Left ventricle myocardium superior (tissue), 1 donor: ENCODE results near the gene ACER3. TPM values are rescaled to one million over a fixed set of nuclear protein-coding genes. Genes with fewer than 3 reads are reported as not detected.
"Not testable (repeated sequence)": the region's sequence is repeated elsewhere in the genome, so short reads cannot be mapped to it uniquely, and the experiment has no call there.

ENCODE experiments used
- ATAC-seq: fragments of 200-7000 bp; cut with Tn5 transposase; one replicate; pipeline ENCODE4 v1.9.1; 2020; ENCODE audit warnings: mild to moderate bottlenecking, moderate library complexity
- DNase-seq: peaks from one replicate; pipeline ENCODE4 v3.0.0-alpha.2; 2020
- intact Hi-C: fragments of 100-400 bp; cut with micrococcal nuclease; formaldehyde crosslinking; loops from one replicate; pipeline ENCODE4 v1.11.0; 2022
- total RNA-seq: library from RNA; stranded (reverse); fragmentation: NEBNext Ultra II Directional; extraction: Animal tissue kit (Norgen Biotek cat#: 25700); gene quantifications from one replicate; pipeline ENCODE4 v1.2.1, GENCODE V29; 2021
- donor health status: DM: no; HTN: yes; CAD: no; lungs with severe emphysema.

ACER3 gene
- total RNA-seq, 1 donor from 2014 or later = 9.4 TPM

GRCh38 chr11:76835036-76835435 lies 25.7 kb upstream of the ACER3 start:
- DNase-seq = no peak
- intact Hi-C loops = no loop called here
- ATAC-seq = no peak

DNA sequence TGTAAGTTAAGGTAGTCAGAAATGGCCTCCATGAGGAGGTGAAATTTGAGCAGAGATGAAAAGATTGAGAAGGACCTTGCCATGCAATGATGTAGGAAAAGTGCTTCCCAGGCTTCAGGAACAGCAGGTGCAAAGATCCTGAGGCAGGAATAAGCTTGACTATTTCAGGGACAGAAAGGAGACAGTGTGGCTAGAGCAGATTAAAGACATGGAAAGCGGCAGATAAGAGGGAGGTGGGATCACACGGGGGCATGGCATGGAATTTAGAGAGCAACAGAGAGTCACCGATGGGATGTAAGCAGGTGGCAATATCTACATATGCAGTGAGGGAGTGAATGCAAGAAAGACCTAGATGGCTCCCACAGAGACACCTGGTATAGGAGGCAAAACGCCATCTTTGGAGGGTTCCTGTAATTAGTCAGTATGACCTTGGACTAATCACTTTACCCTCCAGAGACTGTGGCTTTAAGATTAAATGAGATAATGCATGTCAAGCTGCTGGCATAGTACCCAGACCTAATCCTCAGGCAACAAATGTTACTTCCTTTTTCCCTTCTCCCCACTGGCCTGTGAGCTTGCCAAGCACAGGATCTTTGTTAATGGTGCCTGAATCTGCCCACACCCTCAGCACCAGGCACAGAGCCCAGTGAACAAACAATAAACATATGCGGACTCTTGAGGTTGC lies 24.6 kb upstream of the ACER3 start:
- intact Hi-C loops = no loop called here
- DNase-seq = no peak
- ATAC-seq = peak; percentile 71

- intact Hi-C loops = no loop called here
- ATAC-seq (peak; percentile 31), DNase-seq (no peak)
Measured at GRCh38 chr11:76836613-76837291, 24.0 kb upstream of the ACER3 start.

DNA sequence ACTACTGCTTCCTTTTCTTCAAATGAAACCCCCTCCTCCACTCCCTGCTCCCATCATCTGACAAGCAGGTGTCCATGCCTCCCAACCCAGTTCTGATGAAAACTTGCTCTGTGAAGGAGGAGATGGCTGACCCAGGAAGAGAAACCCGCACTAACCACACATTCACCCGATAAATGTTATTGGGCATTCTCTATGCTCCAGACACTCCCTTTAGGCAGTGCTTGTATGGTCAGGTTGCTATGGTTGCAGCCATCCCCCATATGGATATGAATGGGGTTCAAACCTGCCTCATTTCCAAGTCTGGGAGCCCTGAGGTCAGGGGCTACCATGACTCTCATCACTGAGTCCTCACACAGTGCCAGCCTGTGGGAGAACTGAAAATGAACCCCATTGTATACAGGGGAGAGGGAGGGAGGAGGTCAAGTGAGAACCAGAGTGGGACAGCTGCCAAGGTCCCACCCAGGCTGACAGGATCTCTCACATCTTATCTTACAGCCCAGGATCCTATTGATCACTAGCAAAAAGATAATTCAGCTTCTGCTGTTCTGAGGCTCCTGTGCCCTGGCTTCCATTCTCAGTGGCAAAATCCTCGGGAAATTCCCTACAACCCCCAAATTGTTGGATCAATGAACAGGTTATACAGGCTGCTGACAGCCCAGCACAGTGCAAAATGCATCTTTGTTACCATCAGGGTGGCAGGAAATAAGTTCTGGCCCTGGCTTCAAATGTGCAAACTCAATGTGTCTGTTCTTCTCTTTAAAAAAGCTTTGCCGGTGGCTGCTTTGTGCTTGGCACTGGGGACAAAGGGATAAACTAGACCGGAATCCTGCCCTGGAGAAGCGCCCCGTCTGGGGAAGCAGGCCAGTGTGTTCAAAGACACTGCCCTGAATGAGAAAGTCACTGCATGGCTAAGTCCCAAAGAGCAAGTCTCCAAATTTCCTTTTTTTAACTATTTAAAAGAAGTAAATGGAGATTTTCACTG lies 22.7 kb upstream of the ACER3 start:
- intact Hi-C loops = no loop called here
- DNase-seq (no peak), ATAC-seq (no peak)

DNA sequence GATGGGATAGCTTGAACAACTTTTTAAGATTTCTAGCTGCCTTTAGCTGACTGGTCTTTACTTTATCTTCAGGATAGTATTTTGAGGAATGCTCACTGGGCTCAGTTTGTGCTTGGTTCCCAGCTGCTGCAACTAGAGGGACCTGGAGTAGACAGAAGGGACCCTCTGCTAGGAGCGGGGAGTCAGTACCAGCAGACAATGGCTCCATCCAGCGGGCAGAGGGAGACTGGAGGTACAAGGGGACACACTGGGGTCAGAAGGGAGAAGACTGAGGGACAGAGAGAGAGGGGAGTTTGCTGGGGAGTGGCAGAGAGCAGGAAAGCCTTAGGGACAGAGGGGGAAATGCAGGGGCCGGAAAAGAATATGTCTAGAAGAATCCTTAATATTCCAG lies 22.0 kb upstream of the ACER3 start:
- ATAC-seq (peak; percentile 67), DNase-seq (no peak)
- intact Hi-C loops = no loop called here

DNA sequence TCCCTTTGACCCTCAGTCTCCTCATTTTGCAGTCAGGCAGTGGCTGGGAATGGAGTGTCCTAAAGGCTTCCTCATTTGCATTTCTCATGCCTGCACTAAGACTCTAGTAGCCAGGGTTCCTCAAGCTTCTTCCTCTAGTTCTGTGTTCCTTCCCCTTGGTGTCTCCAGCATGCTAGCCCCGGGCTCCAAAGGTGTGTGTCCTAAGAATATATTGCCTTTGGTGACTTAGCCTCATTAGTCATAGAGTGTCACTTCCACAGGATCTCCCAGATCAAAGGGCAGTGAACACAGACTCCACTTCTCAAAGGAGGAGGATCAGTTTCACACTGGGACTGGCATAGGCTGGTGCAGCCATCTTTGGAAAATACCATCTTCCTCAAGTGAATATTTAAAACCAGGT lies 21.4 kb upstream of the ACER3 start:
- ATAC-seq = no peak
- DNase-seq = no peak
- intact Hi-C loops = no loop called here

DNA sequence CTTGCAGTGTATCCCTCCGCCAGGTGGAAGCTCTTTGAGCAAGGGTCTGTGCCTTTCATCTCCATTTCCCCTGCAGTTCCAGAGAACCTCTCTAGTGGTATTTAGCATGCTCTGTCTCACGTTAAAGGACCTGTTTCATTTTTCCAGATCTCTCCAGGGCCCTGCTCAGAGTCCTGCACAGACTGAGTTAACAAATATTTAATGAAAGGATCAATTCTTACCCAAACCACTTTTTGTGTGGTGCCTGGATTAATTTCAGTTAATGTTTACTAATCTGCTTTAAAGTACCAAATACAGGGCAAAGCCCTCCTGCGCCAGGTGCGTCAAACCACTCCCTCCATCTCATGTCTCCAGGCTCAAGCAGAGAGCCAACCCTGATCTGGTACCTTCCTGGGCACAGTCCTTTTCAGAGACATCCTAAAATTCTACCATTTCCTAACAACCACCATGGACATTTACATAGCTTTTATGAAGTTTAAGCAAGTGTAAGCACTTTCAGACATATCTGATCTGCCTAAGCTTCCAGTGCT lies 18.7 kb upstream of the ACER3 start:
- intact Hi-C loops = no loop called here
- DNase-seq (no peak), ATAC-seq (no peak)

- no peak for DNase-seq
- intact Hi-C loops = no loop called here
- ATAC-seq = no peak
Measured at GRCh38 chr11:76843907-76844306, 16.8 kb upstream of the ACER3 start.

DNA sequence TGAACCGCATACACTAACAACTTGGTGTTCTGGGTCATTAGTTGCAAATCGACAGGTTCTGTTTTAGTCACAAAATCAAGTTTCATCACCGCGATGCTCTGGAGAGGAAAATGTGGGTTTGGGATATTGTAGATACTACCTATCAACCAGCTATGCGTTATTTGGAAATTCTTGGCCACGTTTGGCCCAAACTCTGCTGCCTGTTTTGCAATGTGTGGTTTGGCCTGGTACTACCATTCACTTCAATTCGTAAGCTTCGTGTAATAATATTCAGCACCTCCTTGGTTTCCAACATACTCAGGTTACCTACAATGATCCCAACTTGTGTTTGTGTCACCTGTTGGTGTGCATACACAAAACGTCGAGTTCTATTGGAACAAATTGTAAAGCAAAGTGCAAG lies 16.2 kb upstream of the ACER3 start:
- DNase-seq (no peak), ATAC-seq (no peak)
- intact Hi-C loops = no loop called here

GRCh38 chr11:76845069-76845468 lies 15.6 kb upstream of the ACER3 start:
- intact Hi-C loops = no loop called here
- ATAC-seq = no peak
- no peak for DNase-seq

GRCh38 chr11:76846441-76846840 lies 14.3 kb upstream of the ACER3 start:
- DNase-seq (no peak), ATAC-seq (no peak)
- intact Hi-C loops = no loop called here

DNA sequence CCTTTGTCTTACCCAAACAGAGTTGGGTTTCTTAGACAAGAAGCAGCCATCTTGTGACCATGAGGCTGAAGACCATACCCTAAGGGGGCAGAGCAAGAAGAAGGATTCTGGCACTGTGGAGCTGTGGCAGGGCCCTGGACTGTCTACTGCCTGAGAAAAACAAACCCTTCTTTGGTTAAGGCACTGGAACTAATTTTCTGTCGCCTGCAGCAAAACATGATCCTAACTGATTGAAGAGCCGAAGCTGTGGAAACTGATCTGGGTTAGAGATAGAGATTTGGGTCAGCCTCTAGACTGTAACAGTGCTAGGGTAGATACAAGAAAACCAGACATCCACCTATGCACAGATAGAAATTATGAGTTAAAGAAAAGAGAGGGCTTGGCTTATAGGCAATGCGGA lies 11.3 kb upstream of the ACER3 start:
- intact Hi-C loops = no loop called here
- no peak for ATAC-seq
- no peak for DNase-seq

- no peak for ATAC-seq
- intact Hi-C loops = no loop called here
- no peak for DNase-seq
Measured at GRCh38 chr11:76850130-76850529, 10.6 kb upstream of the ACER3 start.

GRCh38 chr11:76850815-76851214 lies 9.9 kb upstream of the ACER3 start:
- peak; percentile 49 for DNase-seq
- intact Hi-C loops = no loop called here
- peak; percentile 97 for ATAC-seq

DNA sequence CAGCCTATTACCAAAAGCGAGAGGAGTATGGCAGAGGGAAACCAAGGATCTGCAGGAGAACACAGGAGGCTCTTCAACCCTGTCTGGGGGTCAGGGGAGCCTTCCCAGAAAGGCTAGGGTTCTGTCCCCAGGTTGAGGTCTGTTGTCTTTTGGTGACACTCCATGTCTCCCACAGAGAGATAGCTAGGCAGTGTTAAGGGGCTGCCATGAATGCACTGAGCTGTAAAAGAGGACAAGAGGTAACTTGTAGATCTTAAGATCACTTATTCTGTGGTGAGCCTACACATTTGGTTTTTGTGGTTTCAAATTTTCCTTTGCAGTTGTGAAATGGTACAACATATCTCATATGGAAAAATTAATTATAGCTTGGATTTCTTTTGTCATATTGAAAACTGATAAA lies 6.0 kb upstream of the ACER3 start:
- DNase-seq (no peak), ATAC-seq (no peak)
- intact Hi-C loops = no loop called here

DNA sequence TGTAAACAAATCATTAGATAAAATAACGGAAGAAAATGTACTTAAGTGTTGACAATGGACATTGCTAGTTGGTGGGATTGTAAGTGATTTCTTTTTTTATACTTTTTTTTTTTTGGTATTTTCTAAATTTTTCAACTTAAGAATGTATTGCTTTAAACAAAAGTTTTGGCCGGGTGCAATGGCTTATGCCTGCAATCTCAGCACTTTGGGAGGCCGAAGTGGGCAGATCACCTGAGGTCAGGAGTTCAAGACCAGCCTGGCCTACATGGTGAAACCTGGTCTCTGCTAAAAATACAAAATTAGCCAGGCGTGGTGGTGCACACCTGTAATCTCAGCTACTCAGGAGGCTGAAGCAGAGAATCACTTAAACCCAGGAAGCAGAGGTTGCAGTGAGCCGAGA lies 5.0 kb upstream of the ACER3 start:
- ATAC-seq, DNase-seq, intact Hi-C loops: not testable (repeated sequence)

- DNase-seq = no peak
- no peak for ATAC-seq
- intact Hi-C loops = no loop called here
Measured at GRCh38 chr11:76856106-76856505, 4.6 kb upstream of the ACER3 start.

DNA sequence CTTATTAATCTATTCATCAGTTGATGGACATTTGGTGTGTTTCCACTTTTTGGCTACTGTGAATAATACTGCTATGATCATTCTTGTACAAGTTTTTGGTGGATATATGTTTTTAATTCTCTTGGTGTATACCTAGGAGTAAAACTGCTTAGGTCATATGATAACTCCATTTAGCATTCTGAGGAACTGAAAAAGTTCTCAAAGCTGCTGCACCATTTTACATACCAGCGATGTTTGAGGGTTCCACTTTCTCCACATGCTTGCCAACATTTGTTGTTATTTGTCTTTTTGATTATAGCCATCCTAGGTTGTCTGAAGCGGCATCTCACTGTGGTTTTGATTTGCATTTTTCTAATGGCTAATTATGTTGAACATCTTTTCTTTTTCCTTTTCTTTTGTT lies 4.1 kb upstream of the ACER3 start:
- intact Hi-C loops = no loop called here
- no peak for ATAC-seq
- no peak for DNase-seq

GRCh38 chr11:76857781-76858410 lies 2.8 kb upstream of the ACER3 start:
- ATAC-seq (no peak), DNase-seq (no peak)
- intact Hi-C loops = no loop called here
